Keratinocyte (primary cell): ENCODE measurements around the gene TTC9. TPM values are rescaled to one million over a fixed set of nuclear protein-coding genes. Genes with fewer than 3 reads are reported as not detected.

Source experiments
- DNase-seq: peaks from one replicate; pipeline ENCODE4 v3.0.0-alpha.2; 2011; ENCODE audit warnings: low read depth, missing footprints, low spot score
- FAIRE-seq: peaks from 2 replicates; lab custom pipeline; 2011; peaks lifted over from hg19 to GRCh38; lab: Jason Lieb, UNC
- H2AFZ ChIP-seq: 2 replicates; pipeline ENCODE4 v1.6.0; 2012; ENCODE audit warnings: low read length, control low read depth, inconsistent platforms; ENCODE audit not compliant: control insufficient read depth
- H3K27ac ChIP-seq: 2 replicates; pipeline ENCODE4 v1.5.1; 2011; ENCODE audit warnings: low read length; ENCODE audit not compliant: control insufficient read depth, insufficient read depth
- H3K27me3 ChIP-seq: 3 replicates; pipeline ENCODE4 v1.6.0; 2011; ENCODE audit warnings: low read length; ENCODE audit not compliant: control insufficient read depth, insufficient read depth; ENCODE audit errors: extremely low read depth
- H3K36me3 ChIP-seq, 2 experiments: 2 replicates in 1 of 2; 3 replicates in 1 of 2; pipeline ENCODE4 v1.5.1; 2011; ENCODE audit warnings: low read length in 2 of 2, mild to moderate bottlenecking in 1 of 2; ENCODE audit not compliant: control insufficient read depth in 2 of 2, insufficient read depth in 2 of 2; ENCODE audit errors: extremely low read depth in 1 of 2
- H3K4me1 ChIP-seq: 3 replicates; pipeline ENCODE4 v1.5.1; 2011; ENCODE audit warnings: low read length; ENCODE audit not compliant: control insufficient read depth, insufficient read depth; ENCODE audit errors: extremely low read depth
- H3K4me2 ChIP-seq: 3 replicates; pipeline ENCODE4 v1.6.0; 2011; ENCODE audit warnings: low read depth, low read length; ENCODE audit not compliant: control insufficient read depth, insufficient read depth; ENCODE audit errors: extremely low read depth
- H3K4me3 ChIP-seq, 3 experiments: fragments of 200-600 bp in 1 of 3; sonication (generic) in 1 of 3; 2 replicates in 2 of 3; 3 replicates in 1 of 3; pipeline ENCODE4 v1.5.1; 2011 to 2016; ENCODE audit warnings: low read length in 3 of 3, mild to moderate bottlenecking in 3 of 3, control low read depth in 2 of 3, inconsistent platforms in 1 of 3, low read depth in 1 of 3, mixed read lengths in 1 of 3, mixed run types in 1 of 3, moderate library complexity in 1 of 3; ENCODE audit not compliant: control insufficient read depth in 2 of 3, insufficient read depth in 2 of 3; ENCODE audit errors: extremely low read depth in 1 of 3
- H3K79me2 ChIP-seq: 2 replicates; pipeline ENCODE4 v1.6.0; 2012; ENCODE audit warnings: low read length; ENCODE audit not compliant: control insufficient read depth, insufficient read depth
- H3K9ac ChIP-seq: 3 replicates; pipeline ENCODE4 v1.6.0; 2011; ENCODE audit warnings: low read length; ENCODE audit not compliant: control insufficient read depth, insufficient read depth; ENCODE audit errors: extremely low read depth
- H3K9me1 ChIP-seq: 3 replicates; pipeline ENCODE4 v1.6.0; 2011; ENCODE audit warnings: low read length; ENCODE audit not compliant: control insufficient read depth, insufficient read depth; ENCODE audit errors: extremely low read depth
- H3K9me3 ChIP-seq: 2 replicates; pipeline ENCODE4 v1.5.1; 2012; ENCODE audit warnings: low read depth, low read length; ENCODE audit not compliant: control insufficient read depth
- H4K20me1 ChIP-seq: 3 replicates; pipeline ENCODE4 v1.6.0; 2011; ENCODE audit warnings: low read length; ENCODE audit not compliant: control insufficient read depth, insufficient read depth; ENCODE audit errors: extremely low read depth
- CTCF ChIP-seq, 3 experiments: IDR thresholded peaks in 1 of 3; conservative IDR thresholded peaks in 1 of 3; optimal IDR thresholded peaks in 1 of 3; 2 replicates in 2 of 3; 3 replicates in 1 of 3; pipeline versions ENCODE3 to v1.5.1; 2011; ENCODE audit warnings: low read length in 3 of 3, mild to moderate bottlenecking in 3 of 3, moderate library complexity in 2 of 3, control low read depth in 1 of 3, inconsistent platforms in 1 of 3; ENCODE audit not compliant: insufficient read depth in 2 of 3; ENCODE audit errors: extremely low read depth in 1 of 3
- EZH2 ChIP-seq: IDR thresholded peaks from one replicate; pipeline ENCODE4 v1.6.1; 2012; ENCODE audit warnings: inconsistent platforms, mild to moderate bottlenecking, low read length, moderate library complexity
- dilution Hi-C: fragments of 300-500 bp; cut with MboI; formaldehyde crosslinking; loops from one replicate; pipeline ENCODE4 v1.7.0; 2020; ENCODE audit warnings: low sequenced_read_pairs; ENCODE audit not compliant: extremely low pct_ligation_motif_present
- polyA plus RNA-seq, 5 experiments: library from polyadenylated mRNA; depleted of rRNA in 3 of 5; stranded (reverse) in 3 of 5; stranded (forward) in 1 of 5; unstranded in 1 of 5; fragments of >200 nt; gene quantifications; 1 replicate in 1 of 5; 2 replicates in 3 of 5; 3 replicates in 1 of 5; pipeline versions ENCODE4 v1.2.1 to v1.2.3, GENCODE V29; 2011 to 2012; ENCODE audit warnings: missing spikeins in 2 of 5, low read depth in 1 of 5, low replicate concordance in 1 of 5

The TTC9 gene
- polyA plus RNA-seq, 1 donor (not counting 4 experiments of a cell fraction or from before 2014, with no cell fraction given): 0.59 TPM

- no peak overlapping the region for H3K27ac ChIP-seq
- no peak for FAIRE-seq
- dilution Hi-C loops: no loop called here
Measured at GRCh38 chr14:70711451-70711850, 69.7 kb downstream of the TTC9 start.

GRCh38 chr14:70713096-70713495 is 71.4 kb downstream of the TTC9 start:
- H3K27ac ChIP-seq: no peak overlapping the region
- dilution Hi-C loops: no loop called here
- no peaks in the 10 kb centered on the region for H4K20me1 ChIP-seq

More at GRCh38 chr14:70711451-70711850, 69.7 kb downstream of the TTC9 start:
- no peak for DNase-seq
- Histone ChIP-seq H2AFZ (no peak overlapping the region), H3K4me2 (no peak overlapping the region), H3K9ac (no peak overlapping the region), H3K36me3 (no peaks in the 10 kb centered on the region), H3K9me1 (no peaks in the 10 kb centered on the region), H3K9me3 (no peaks in the 10 kb centered on the region), H4K20me1 (no peaks in the 10 kb centered on the region), H3K4me3 (no peak overlapping the region), H3K79me2 (no peaks in the 10 kb centered on the region), H3K4me1 (peaks cover 25% of the 10 kb centered on the region), H3K27me3 (no peaks in the 10 kb centered on the region)
- TF ChIP-seq EZH2 (no peak), CTCF (optimal IDR thresholded peaks at IDR 0.05 in 1 of 3, IDR thresholded peaks at IDR 0.05 in 1 of 3, conservative IDR thresholded peaks at IDR 0.05 in 1 of 3; ENCODE audit: extremely low read depth in 1 of 3, insufficient read depth in 2 of 3, low read length in 3 of 3) (no peak)

More at GRCh38 chr14:70713096-70713495, 71.4 kb downstream of the TTC9 start:
- H3K4me2 ChIP-seq: no peak overlapping the region
- no peak overlapping the region for H2AFZ ChIP-seq
- no peaks in the 10 kb centered on the region for H3K27me3 ChIP-seq
- FAIRE-seq: no peak
- H3K4me1 ChIP-seq: peaks cover 28% of the 10 kb centered on the region
- no peaks in the 10 kb centered on the region for H3K79me2 ChIP-seq
- H3K9me1 ChIP-seq: no peaks in the 10 kb centered on the region
- H3K9me3 ChIP-seq: no peaks in the 10 kb centered on the region
- no peak overlapping the region for H3K4me3 ChIP-seq
- TF ChIP-seq CTCF (optimal IDR thresholded peaks at IDR 0.05 in 1 of 3, IDR thresholded peaks at IDR 0.05 in 1 of 3, conservative IDR thresholded peaks at IDR 0.05 in 1 of 3; ENCODE audit: extremely low read depth in 1 of 3, insufficient read depth in 2 of 3, low read length in 3 of 3): no peak
- no peak for TF ChIP-seq EZH2
- H3K36me3 ChIP-seq: no peaks in the 10 kb centered on the region
- DNase-seq: no peak
- no peak overlapping the region for H3K9ac ChIP-seq
